Activated CD4-positive, alpha-beta T cell treated with anti-CD3 and anti-CD28 coated beads, Interleukin-2, Interleukin-4, amounts not matched to agents 100 ng/mL and 50 ng/mL, durations not matched to agents 16 hours and 8 hours (primary cell): Measurements from ENCODE around the gene CT45A9.
"Not testable (repeated sequence)": the region's sequence is repeated elsewhere in the genome, so short reads cannot be mapped to it uniquely, and the experiment has no call there.

Source experiments
- DNase-seq: peaks from one replicate; pipeline ENCODE4 v3.0.0-alpha.2; 2020; ENCODE audit warnings: low spot score

CT45A9 gene, protein sequence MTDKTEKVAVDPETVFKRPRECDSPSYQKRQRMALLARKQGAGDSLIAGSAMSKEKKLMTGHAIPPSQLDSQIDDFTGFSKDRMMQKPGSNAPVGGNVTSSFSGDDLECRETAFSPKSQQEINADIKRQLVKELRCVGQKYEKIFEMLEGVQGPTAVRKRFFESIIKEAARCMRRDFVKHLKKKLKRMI

DNA sequence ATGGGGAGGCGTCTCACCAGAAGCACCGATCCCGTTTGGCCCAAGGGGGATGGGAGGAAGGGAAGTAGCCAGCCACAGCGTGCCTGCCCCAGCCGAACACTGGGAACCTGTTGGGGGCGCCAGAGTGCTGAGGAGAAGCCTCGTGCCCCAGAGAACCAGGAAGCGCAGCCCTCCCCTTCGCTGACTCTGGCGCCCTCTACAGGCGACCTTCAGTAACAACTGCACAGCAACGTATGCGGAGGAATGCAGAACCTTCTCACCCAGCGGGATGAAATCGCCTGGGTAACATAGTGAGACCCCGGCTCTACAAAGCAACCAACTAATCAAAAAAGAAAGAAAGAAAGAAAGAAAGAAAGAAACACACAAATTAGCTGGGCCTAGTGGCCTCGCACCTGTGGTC, at the start of gene CT45A9:
TSS of gene CT45A9 (minus strand) at position 101 of the 400 bp plus-strand sequence. CDS start 3,751 bp downstream, outside the sequence.
- not testable (repeated sequence) for DNase-seq

DNA sequence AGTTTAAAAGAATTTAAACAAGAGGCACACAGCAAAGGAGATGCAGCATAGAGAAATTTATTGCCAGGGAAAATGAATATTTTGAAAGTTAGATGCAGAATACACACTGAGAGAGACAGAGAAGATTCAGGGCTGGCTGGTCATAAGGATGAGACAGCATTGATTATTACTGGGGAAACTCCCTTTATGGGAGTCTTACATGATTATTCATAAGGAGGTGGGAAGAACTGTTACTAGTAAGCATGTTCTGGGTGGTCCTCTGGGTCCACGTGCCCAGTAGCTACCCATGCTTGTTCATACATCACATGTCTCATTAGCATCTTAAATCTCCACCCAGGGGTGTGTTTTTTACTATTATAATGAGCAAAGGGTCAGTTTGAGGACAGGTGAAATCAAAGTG, 48.9 kb upstream of the CT45A9 start:
- not testable (repeated sequence) for DNase-seq

DNA sequence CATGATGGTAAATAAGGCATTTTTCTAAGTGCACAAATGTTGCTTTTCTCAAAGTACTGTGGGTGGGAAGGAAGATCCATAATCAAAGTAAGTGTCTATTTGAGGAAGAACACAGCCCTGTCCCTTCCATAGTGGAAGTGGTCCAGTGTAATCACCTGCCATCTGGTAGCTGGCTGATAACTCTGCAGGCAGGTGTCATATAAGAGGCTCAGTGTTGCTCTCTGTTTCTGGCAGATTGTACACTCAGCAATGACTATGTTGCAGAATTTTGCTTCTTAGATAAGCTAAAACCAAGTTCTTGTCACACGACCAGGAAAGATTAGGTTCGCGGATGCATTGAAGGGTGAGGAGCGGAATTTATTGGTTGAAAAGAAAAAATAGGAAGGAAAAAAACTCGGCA, 42.8 kb upstream of the CT45A9 start:
- no peak for DNase-seq

DNA sequence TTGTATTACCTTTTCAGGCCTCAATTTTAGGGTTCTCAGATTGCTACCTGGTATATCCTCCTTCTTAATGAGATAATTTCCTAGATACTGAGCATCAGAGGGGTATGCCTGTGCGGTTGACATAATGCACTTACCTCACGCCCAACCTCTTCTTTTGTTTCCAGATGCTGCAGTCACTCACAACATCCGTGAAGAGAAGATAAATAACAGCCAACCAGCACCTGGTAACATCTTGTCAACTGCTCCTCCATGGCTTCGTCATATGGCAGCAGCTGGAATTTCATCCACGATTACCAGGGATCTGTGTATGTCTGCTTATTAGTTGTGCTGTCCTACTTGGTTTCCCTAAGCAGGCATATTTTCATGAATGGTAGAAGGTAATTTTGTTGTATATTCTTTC, 38.6 kb upstream of the CT45A9 start:
- no peak for DNase-seq

DNA sequence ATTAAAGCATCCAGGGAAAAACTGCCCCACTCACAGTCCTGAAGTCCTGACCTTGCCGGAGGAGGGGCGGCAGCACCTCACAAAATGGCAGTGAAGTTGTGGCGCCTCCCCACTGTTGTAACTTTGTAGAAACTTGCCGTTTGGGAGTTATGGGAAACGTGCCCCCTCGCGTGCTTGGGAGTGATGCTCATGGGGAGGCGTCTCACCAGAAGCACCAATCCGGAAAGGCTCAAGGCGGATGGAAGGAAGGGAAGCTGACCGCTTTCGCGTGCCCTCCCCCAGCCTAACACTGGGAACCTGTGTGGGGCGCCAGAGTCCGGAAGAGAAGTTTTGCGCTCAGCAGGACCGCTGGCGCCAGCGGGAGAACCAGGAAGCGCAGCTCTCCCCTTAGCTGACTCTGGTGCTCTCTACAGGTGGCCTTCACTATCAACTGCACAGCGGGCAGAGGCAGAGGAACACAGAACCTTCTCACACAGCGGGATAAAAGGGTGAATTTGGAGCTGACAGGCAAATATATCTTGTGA, 21.7 kb upstream of the CT45A9 start, which contains the start of the genes CT45A10 and SAGE1:
TSS of gene CT45A10 (minus strand) at position 151 of the 524 bp plus-strand sequence. CDS start 8,100 bp downstream, outside the sequence.
TSS of gene SAGE1 (plus strand) at position 423 of the 524 bp plus-strand sequence. CDS start 2,527 bp downstream, outside the sequence.
- DNase-seq, result no peak

DNA sequence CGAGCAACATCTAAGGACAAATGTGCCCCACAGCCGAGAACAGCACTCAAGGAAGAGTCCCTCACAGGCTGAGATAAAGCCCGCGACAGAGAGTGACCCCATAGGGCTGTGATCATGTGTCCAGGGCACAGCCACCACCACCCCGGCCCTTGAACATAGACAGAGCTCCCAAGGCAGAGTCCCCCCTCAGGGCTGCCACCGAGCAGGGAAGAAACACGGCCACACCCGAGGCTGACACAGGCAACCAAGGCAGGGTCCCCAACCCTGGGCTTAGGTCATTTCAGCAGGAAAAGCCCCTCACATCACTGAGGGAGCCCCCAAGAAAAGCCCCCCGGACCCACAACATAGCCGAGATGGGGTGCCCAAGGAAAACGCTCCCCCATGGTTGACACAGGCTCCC, 21.2 kb upstream of the CT45A9 start:
- DNase-seq, result no peak

DNA sequence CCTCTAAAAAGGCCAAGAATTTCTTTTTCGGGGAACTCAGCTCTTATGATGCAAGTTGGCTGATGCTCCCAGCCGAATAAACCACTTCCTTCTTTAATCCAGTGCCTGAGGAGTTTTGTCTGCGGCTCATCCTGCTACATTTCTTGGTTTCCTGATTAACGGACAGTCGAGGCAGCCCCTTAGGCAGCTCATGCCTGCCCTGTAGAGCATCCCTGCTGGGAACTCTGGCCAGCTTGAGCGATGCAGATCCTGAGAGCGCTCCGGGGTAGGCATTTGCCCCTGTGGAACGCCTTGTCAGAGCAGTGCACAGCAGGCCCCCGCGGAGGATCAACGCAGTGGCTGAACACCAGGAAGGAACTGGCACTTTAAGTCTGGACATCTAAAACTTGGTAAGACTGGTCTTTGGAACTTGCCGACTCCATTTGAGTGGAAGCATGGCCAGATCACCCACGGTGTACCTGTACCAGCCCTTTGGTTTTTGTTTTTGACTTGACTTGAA, 18.5 kb upstream of the CT45A9 start:
- DNase-seq, result no peak

DNA sequence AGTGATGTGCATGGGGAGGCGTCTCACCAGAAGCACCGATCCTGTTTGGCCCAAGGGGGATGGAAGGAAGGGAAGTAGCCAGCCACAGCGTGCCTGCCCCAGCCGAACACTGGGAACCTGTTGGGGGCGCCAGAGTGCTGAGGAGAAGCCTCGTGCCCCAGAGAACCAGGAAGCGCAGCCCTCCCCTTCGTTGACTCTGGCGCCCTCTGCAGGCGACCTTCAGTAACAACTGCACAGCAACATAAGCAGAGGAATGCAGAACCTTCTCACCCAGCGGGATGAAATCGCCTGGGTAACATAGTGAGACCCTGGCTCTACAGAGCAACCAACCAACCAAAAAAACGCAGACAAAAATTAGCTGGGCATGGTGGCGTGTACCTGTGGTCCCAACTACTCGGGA, 17.4 kb upstream of the CT45A9 start:
- DNase-seq, result peak; percentile 44

DNA sequence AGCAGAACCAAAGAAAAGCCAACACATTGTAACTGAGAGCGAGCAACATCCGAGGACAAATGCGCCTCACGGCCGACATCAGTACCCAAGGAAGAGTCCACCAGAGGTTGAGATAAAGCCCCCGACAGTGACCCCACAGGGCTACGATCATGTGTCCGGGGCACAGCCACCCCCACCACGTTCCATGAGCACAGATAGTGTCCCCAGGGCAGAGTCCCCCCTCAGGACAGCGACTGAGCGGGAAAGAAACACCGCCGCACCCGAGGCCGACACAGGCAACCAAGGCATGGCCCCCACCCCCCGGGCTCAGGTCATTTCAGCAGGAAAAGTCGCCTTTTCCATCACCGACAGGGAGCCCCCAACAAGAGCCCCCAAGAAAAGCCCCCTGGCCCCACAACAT, 16.6 kb upstream of the CT45A9 start:
- not testable (repeated sequence) for DNase-seq

DNA sequence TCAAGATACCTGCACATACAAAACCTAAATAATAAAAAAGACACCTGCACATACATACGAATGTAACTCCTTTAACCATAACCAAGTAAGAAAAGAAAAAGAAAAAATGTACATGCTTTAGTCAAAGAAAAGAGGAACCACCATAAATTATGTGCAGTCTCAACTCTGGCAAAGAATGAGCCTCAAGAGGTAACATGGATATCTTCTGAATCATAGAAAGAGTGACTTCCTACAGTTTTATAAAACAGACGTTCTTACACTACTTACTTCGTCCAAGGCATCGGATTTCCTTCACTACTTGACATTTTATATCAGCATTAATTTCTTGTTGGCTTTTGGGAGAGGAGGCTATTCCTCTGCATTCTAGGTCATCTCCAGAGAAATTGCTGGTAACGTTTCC, 11.1 kb upstream of the CT45A9 start:
- DNase-seq, result not testable (repeated sequence)

DNA sequence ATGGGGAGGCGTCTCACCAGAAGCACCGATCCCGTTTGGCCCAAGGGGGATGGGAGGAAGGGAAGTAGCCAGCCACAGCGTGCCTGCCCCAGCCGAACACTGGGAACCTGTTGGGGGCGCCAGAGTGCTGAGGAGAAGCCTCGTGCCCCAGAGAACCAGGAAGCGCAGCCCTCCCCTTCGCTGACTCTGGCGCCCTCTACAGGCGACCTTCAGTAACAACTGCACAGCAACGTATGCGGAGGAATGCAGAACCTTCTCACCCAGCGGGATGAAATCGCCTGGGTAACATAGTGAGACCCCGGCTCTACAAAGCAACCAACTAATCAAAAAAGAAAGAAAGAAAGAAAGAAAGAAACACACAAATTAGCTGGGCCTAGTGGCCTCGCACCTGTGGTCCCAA, 17.2 kb downstream of the CT45A9 start, which contains the start of gene CT45A8:
TSS of gene CT45A8 (minus strand) at position 101 of the 400 bp plus-strand sequence. CDS start 3,755 bp downstream, outside the sequence.
- DNase-seq, result not testable (repeated sequence)

DNA sequence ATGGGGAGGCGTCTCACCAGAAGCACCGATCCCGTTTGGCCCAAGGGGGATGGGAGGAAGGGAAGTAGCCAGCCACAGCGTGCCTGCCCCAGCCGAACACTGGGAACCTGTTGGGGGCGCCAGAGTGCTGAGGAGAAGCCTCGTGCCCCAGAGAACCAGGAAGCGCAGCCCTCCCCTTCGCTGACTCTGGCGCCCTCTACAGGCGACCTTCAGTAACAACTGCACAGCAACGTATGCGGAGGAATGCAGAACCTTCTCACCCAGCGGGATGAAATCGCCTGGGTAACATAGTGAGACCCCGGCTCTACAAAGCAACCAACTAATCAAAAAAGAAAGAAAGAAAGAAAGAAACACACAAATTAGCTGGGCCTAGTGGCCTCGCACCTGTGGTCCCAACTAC, 34.4 kb downstream of the CT45A9 start, which contains the start of gene CT45A7:
TSS of gene CT45A7 (minus strand) at position 101 of the 400 bp plus-strand sequence. CDS start 3,747 bp downstream, outside the sequence.
- DNase-seq, result not testable (repeated sequence)

DNA sequence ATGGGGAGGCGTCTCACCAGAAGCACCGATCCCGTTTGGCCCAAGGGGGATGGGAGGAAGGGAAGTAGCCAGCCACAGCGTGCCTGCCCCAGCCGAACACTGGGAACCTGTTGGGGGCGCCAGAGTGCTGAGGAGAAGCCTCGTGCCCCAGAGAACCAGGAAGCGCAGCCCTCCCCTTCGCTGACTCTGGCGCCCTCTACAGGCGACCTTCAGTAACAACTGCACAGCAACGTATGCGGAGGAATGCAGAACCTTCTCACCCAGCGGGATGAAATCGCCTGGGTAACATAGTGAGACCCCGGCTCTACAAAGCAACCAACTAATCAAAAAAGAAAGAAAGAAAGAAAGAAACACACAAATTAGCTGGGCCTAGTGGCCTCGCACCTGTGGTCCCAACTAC, 51.7 kb downstream of the CT45A9 start, which contains the start of gene CT45A2:
TSS of gene CT45A2 (minus strand) at position 101 of the 400 bp plus-strand sequence. CDS start 3,747 bp downstream, outside the sequence.
- DNase-seq, result not testable (repeated sequence)
